GM12801 (cell line): ENCODE measurements around the gene LRP1B.

ENCODE experiments used
- CTCF ChIP-seq: IDR thresholded peaks from one replicate; pipeline ENCODE4 v1.5.1; 2011; ENCODE audit warnings: control low read depth; ENCODE audit not compliant: insufficient read length; ENCODE audit errors: extremely low read depth

The LRP1B gene

DNA sequence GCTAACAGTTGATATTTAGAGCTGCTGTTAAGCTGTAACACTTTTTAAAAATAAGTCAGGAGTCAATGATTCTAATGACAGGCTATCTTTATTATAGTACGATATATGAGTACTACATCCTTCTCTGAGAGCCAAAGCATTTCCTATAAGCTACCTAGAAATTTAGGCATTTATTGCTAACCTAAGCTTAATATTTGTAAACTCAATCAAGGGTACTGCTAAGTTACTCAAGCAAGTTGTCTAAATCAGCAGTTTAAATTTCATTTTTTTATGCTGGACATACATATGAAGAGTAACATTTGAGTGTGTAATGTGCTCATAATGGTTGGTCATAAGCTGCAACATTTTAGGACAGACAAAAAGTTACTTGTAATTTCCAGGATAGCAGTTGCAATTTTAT lies 1774.1 kb downstream of the LRP1B start:
- no peak for TF ChIP-seq CTCF

DNA sequence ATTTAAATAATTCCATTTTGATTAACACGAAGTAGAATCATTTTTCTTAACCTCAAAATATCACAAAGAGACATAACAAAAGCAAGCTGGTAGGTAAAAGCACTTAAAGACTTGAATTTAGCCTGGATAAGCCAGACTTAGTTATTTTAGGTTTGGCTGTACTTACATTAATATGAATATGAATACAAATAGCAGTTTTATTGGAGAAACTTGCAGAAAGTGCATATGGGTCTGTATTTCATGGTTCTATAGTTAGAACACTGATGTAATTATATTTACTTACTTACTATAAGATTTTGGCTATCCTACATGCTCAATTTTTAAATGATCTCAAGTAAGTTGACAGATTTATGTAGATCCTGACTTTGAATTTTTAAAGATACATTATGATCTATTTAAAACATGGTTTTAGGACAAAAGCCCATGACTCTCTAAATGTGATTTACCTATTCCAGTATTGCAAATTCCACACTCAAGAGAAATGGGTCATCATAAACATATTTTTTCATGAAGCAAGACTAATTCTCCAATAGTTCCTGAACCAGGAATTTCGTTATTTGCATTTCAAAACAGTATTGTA lies 1775.2 kb downstream of the LRP1B start:
- TF ChIP-seq CTCF: no peak

DNA sequence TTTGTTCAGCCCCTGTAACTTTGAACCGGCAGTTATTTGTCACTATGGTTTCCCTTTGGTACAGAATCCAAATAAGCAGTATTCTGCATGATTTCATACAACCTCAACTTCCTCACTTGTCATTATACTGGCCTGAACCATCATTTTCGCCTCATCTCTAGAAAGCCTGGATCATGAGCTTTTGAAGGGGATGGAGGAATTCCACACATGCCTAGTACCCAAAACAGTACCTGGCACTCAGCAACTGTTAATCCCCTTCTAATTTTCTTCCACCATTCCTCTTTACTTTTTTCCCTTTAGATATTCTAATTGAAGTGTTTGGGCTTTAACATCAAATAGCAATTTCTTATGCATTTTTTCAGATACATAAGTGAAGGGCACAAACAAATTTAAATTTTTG lies 1776.3 kb downstream of the LRP1B start:
- no peak for TF ChIP-seq CTCF

DNA sequence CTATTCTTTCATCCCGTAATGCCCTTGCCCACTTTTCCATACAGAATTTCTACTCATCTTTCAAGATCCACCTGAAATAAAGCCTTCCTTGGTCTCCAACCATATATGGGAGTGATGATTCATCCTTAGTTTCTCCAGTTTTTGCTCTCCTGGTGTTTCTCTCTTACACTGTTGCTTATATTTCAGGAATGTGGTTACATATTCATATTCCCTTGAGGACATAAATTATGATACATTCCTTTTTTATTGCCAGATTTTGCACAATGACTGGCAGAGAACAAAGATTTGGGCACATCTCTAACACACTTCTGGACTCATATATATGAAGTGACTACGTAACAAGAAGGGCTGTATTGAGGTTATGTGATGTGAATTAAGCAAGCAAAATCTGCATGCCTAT lies 1777.3 kb downstream of the LRP1B start:
- no peak for TF ChIP-seq CTCF

DNA sequence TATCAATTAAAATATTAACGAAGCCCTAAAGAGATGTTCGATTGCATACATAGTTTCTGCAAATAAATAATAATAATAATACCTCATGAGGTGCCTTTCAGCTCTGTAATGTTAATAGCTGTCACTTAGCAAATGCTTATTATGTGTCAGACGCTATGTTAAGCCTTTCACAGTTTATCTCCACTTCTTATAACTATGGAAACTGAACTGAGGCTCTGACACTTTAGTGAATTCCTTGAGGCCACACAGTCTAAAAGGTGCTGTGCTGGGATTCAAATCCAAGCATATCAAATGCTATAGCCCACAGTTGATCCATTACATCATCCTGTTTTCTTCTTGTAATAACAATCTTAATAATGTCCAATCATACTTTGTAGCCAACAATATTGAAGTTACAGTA lies 1779.1 kb downstream of the LRP1B start:
- no peak for TF ChIP-seq CTCF

DNA sequence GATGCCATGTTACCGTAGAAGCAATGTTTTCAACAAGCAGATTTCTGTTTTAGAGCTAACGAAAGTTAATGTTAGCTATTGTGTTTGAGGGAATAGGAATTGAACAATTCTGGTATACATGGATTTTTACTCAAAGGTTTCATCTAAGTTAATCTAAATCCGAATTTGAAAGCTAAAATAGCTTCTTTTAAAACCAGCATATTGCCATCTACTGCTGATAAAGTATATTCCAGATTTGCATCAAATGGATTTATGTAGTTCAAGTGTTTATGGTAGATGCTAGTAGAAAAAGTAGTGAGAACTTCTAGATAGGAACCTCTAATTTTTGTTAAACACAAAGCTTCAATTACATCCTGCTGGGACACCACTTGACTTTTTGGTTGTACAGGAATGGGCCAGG lies 1781.1 kb downstream of the LRP1B start:
- no peak for TF ChIP-seq CTCF

GRCh38 chr2:140348826-140349225 lies 1782.0 kb downstream of the LRP1B start:
- TF ChIP-seq CTCF: no peak

- no peak for TF ChIP-seq CTCF
Measured at GRCh38 chr2:140344838-140345237, 1786.0 kb downstream of the LRP1B start.
